ENCODE data around the gene DYRK3.

- no peak for TF ChIP-seq CTCF (conservative IDR thresholded peaks at IDR 0.05 in 1 of 2, IDR thresholded peaks at IDR 0.05 in 1 of 2; ENCODE audit: extremely low read depth in 1 of 2, insufficient read depth in 1 of 2, low read depth in 1 of 2, low read length in 2 of 2)
- no peak for TF ChIP-seq EZH2 (IDR thresholded peaks at IDR 0.05; ENCODE audit: borderline replicate concordance, low read length)
These were observed 24.8 kb downstream of the DYRK3 start for GRCh38 chr1:206660136-206660535.

All from mammary epithelial cell (primary cell).